HepG2 (cell line): Measurements from ENCODE around the gene AGXT. TPM values are rescaled to one million over a fixed set of nuclear protein-coding genes. Genes with fewer than 3 reads are reported as not detected.
A peak's percentile ranks its signal among the peaks of the same experiment; 100 is the strongest.

Experiments used
- JUN ChIP-seq: sonication (generic); formaldehyde crosslinking; IDR thresholded peaks from 2 replicates; pipeline ENCODE4 v1.4.0; 2020; ENCODE audit warnings: mild to moderate bottlenecking, missing genetic modification reagents
- NRL ChIP-seq: sonication (generic); formaldehyde crosslinking; IDR thresholded peaks from 2 replicates; pipeline ENCODE4 v1.5.0; 2020; ENCODE audit warnings: missing genetic modification reagents, mild to moderate bottlenecking, moderate library complexity, borderline replicate concordance
- ZFP90 ChIP-seq: sonication (generic); formaldehyde crosslinking; IDR thresholded peaks from 2 replicates; pipeline ENCODE4 v1.8.0; 2022; ENCODE audit warnings: missing genetic modification reagents, mild to moderate bottlenecking, inconsistent platforms, borderline replicate concordance
- ZNF101 ChIP-seq: sonication (generic); formaldehyde crosslinking; IDR thresholded peaks from 2 replicates; pipeline ENCODE4 v1.4.0; 2020; ENCODE audit warnings: mild to moderate bottlenecking, low read depth, missing genetic modification reagents, borderline replicate concordance
- polyA plus RNA-seq, 8 experiments: library from polyadenylated mRNA; depleted of rRNA in 3 of 8; stranded (reverse) in 7 of 8; unstranded in 1 of 8; fragments of >200 nt; fragmentation: Illumina TruSeq in 4 of 8; extraction: Trizol in 4 of 8; gene quantifications; 2 replicates each; pipeline versions ENCODE4 v1.2.1 to v1.2.3, GENCODE V29; 2011 to 2016; ENCODE audit warnings: low read depth in 4 of 8, missing spikeins in 1 of 8, mixed read lengths in 1 of 8; ENCODE audit not compliant: insufficient read depth in 1 of 8
- total RNA-seq, 5 experiments: library from RNA; depleted of rRNA; stranded (reverse); fragments of >200 nt; fragmentation: Illumina TruSeq; extraction: Trizol; gene quantifications; 2 replicates each; pipeline ENCODE4 v1.2.3, GENCODE V29; 2016; ENCODE audit warnings: low read depth in 1 of 5
- TF ChIP-seq, protein P1 (sequence below), 2 experiments: sonication (generic) in 1 of 2; formaldehyde crosslinking in 1 of 2; IDR thresholded peaks; 2 replicates each; pipeline versions ENCODE4 v1.4.0 to v1.6.1; 2018 to 2020; ENCODE audit warnings: missing genetic modification reagents in 2 of 2, borderline replicate concordance in 1 of 2, low read depth in 1 of 2, mild to moderate bottlenecking in 1 of 2, missing biosample characterization in 1 of 2
- TF ChIP-seq, protein P2 (sequence below): sonication (generic); formaldehyde crosslinking; IDR thresholded peaks from 2 replicates; pipeline ENCODE4 v1.5.1; 2020; ENCODE audit warnings: mild to moderate bottlenecking, missing genetic modification reagents, moderate library complexity

AGXT gene
- total and polyA plus RNA-seq, 2 of the 13 experiments (the other 11 are each of a cell fraction or from before 2014, with no cell fraction given) = 41.9 to 96.1 TPM

- TF ChIP-seq NRL (CRISPR knock-in tag) (0 out of 2 replicates have a peak, but pooled peaks have one; percentile 13), ZNF101 (CRISPR knock-in tag) (no peak), JUN (CRISPR knock-in tag) (no peak), ZFP90 (CRISPR knock-in tag) (no peak)
- TF ChIP-seq, protein P1, sequence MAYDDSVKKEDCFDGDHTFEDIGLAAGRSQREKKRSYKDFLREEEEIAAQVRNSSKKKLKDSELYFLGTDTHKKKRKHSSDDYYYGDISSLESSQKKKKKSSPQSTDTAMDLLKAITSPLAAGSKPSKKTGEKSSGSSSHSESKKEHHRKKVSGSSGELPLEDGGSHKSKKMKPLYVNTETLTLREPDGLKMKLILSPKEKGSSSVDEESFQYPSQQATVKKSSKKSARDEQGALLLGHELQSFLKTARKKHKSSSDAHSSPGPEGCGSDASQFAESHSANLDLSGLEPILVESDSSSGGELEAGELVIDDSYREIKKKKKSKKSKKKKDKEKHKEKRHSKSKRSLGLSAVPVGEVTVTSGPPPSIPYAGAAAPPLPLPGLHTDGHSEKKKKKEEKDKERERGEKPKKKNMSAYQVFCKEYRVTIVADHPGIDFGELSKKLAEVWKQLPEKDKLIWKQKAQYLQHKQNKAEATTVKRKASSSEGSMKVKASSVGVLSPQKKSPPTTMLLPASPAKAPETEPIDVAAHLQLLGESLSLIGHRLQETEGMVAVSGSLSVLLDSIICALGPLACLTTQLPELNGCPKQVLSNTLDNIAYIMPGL (CRISPR knock-in tag; IDR thresholded peaks at IDR 0.05; ENCODE audit: borderline replicate concordance in 1 of 2, low read depth in 1 of 2) = no peak
- TF ChIP-seq, protein P2, sequence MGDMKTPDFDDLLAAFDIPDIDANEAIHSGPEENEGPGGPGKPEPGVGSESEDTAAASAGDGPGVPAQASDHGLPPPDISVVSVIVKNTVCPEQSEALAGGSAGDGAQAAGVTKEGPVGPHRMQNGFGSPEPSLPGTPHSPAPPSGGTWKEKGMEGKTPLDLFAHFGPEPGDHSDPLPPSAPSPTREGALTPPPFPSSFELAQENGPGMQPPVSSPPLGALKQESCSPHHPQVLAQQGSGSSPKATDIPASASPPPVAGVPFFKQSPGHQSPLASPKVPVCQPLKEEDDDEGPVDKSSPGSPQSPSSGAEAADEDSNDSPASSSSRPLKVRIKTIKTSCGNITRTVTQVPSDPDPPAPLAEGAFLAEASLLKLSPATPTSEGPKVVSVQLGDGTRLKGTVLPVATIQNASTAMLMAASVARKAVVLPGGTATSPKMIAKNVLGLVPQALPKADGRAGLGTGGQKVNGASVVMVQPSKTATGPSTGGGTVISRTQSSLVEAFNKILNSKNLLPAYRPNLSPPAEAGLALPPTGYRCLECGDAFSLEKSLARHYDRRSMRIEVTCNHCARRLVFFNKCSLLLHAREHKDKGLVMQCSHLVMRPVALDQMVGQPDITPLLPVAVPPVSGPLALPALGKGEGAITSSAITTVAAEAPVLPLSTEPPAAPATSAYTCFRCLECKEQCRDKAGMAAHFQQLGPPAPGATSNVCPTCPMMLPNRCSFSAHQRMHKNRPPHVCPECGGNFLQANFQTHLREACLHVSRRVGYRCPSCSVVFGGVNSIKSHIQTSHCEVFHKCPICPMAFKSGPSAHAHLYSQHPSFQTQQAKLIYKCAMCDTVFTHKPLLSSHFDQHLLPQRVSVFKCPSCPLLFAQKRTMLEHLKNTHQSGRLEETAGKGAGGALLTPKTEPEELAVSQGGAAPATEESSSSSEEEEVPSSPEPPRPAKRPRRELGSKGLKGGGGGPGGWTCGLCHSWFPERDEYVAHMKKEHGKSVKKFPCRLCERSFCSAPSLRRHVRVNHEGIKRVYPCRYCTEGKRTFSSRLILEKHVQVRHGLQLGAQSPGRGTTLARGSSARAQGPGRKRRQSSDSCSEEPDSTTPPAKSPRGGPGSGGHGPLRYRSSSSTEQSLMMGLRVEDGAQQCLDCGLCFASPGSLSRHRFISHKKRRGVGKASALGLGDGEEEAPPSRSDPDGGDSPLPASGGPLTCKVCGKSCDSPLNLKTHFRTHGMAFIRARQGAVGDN (CRISPR knock-in tag) = peak; percentile 25; the same call in 1 of the 2 replicates
Measured at GRCh38 chr2:240871071-240871958, 2.7 kb downstream of the AGXT start (continued).
